Pancreas (tissue), 10 donors: ENCODE results near the gene ADIPOR2. TPM values are rescaled to one million over a fixed set of nuclear protein-coding genes. Genes with fewer than 3 reads are reported as not detected.

Source experiments
- ATAC-seq, 4 donors: fragments of 200-7000 bp; cut with Tn5 transposase; one replicate each; pipeline versions ENCODE4 v1.8.0 to v1.9.1; 2020; ENCODE audit warnings: mild to moderate bottlenecking in 4 of 4, moderate library complexity in 4 of 4
- DNase-seq, 6 donors: peaks; one replicate each; pipeline ENCODE4 v3.0.0-alpha.2; 2020
- FAIRE-seq: peaks from 2 replicates; lab custom pipeline; 2012; peaks lifted over from hg19 to GRCh38; lab: Jason Lieb, UNC
- H3K27ac ChIP-seq, 4 donors: fragments of 200-600 bp; sonication (generic); 1 replicate in 3 of 4; 2 replicates in 1 of 4; pipeline versions ENCODE4 v1.5.0 to v1.8.0; 2020
- H3K27me3 ChIP-seq, 4 donors: fragments of 200-600 bp; one replicate each; pipeline ENCODE4 v1.8.0; 2021
- H3K36me3 ChIP-seq, 3 donors: fragments of 200-600 bp; sonication (generic) in 1 of 3; one replicate each; pipeline versions ENCODE4 v1.5.0 to v1.8.0; 2020 to 2021
- H3K4me1 ChIP-seq, 3 donors: fragments of 200-600 bp; one replicate each; pipeline ENCODE4 v1.8.0; 2021
- H3K4me3 ChIP-seq, 4 donors: fragments of 200-600 bp; sonication (generic) in 2 of 4; one replicate each; pipeline versions ENCODE4 v1.5.0 to v1.8.0; 2020 to 2021
- H3K9me3 ChIP-seq, 4 donors: fragments of 200-600 bp; one replicate each; pipeline ENCODE4 v1.8.0; 2021
- CTCF ChIP-seq, 4 donors: fragments of 200-600 bp; sonication (generic) in 3 of 4; IDR thresholded peaks; one replicate each; pipeline versions ENCODE4 v1.5.0 to v1.8.0; 2021; ENCODE audit warnings: antibody characterized with exemption in 4 of 4
- WGBS, 2 donors: extraction: QIAGEN DNeasy Blood & Tissue Kit; methylation state at CpG; one replicate each; pipeline ENCODE4 v1.1.7; 2013; 5-methylcytosine and 5-hydroxymethylcytosine counted together
- intact Hi-C, 3 donors: fragments of 100-400 bp; cut with DNase I; formaldehyde crosslinking; loops; one replicate each; pipeline versions ENCODE4 v1.11.1 to v1.14.2; 2022
- polyA plus RNA-seq, 2 donors: library from polyadenylated mRNA; stranded (reverse); fragments of 200-250 nt; gene quantifications; one replicate each; pipeline ENCODE4 v1.2.3, GENCODE V29; 2013
- total RNA-seq, 6 donors: library from RNA; stranded (reverse); fragmentation: NEBNext Ultra II Directional in 4 of 6; extraction: Animal tissue kit (Norgen Biotek cat#: 25700) in 4 of 6; gene quantifications; one replicate each; pipeline versions ENCODE4 v1.2.1 to v1.2.4, GENCODE V29; 2021 to 2023
- donor health status: healthy with polysubstance abuse.
- donor health status: DM: no; HTN: no; CAD: no; lungs with moderate emphysema.
- donor health status: DM: no; HTN: no; CAD: no.
- donor health status: control.
- donor health status: control.
- donor health status: Bipolar disorder and iron deficiency.
- donor health status: DM: yes; HTN: yes; CAD: no.
- donor health status: DM: no; HTN: no; CAD: no.
- donor health status: DM: no; HTN: no; CAD: no.
- donor health status: DM: yes; HTN: yes; CAD: no.

Gene ADIPOR2
- total and polyA plus RNA-seq, 8 donors = 10.4 to 27.5 (median 22.1) TPM

GRCh38 chr12:1761857-1762256 lies 71.0 kb downstream of the ADIPOR2 start:
- H3K27ac ChIP-seq = no peak overlapping the region
- no peaks in the 10 kb centered on the region for H3K36me3 ChIP-seq
- no peak for TF ChIP-seq CTCF (IDR thresholded peaks at IDR 0.05)
- 80 to 81% methylated on average over 3 of the region's 3 CpGs for WGBS, 2 donors
- peaks cover 0 to 15% (median 5%) of the 10 kb centered on the region in 3 donors for H3K4me1 ChIP-seq
- no peak overlapping the region for H3K4me3 ChIP-seq
- H3K9me3 ChIP-seq = no peaks in the 10 kb centered on the region
- DNase-seq = no peak
- FAIRE-seq = no peak
- H3K27me3 ChIP-seq = no peaks in the 10 kb centered on the region
- intact Hi-C loops = no loop called here
- ATAC-seq = no peak

- no peaks in the 10 kb centered on the region for H3K36me3 ChIP-seq
- no peaks in the 10 kb centered on the region for H3K27me3 ChIP-seq
- H3K4me3 ChIP-seq = no peak overlapping the region
- FAIRE-seq (no peak), ATAC-seq (no peak), DNase-seq (no peak)
- intact Hi-C loops = no loop called here
- TF ChIP-seq CTCF (IDR thresholded peaks at IDR 0.05) = no peak
- peaks cover 0 to 24% (median 5%) of the 10 kb centered on the region in 3 donors for H3K4me1 ChIP-seq
- no peak overlapping the region for H3K27ac ChIP-seq
- no peaks in the 10 kb centered on the region for H3K9me3 ChIP-seq
- 95% methylated on average over 2 of the region's 2 CpGs for WGBS, 2 donors
Measured at GRCh38 chr12:1763153-1763552, 72.3 kb downstream of the ADIPOR2 start.

- no peaks in the 10 kb centered on the region for H3K27me3 ChIP-seq
- no peak overlapping the region for H3K4me3 ChIP-seq
- no peaks in the 10 kb centered on the region for H3K9me3 ChIP-seq
- H3K27ac ChIP-seq = no peak overlapping the region
- no peak for FAIRE-seq
- no peaks in the 10 kb centered on the region for H3K36me3 ChIP-seq
- 43 to 57% methylated on average over 1 of the region's 1 CpG for WGBS, 2 donors
- H3K4me1 ChIP-seq = peaks cover 0 to 17% (median 5%) of the 10 kb centered on the region in 3 donors
- TF ChIP-seq CTCF (IDR thresholded peaks at IDR 0.05) = no peak
- no peak for ATAC-seq
- intact Hi-C loops = no loop called here
- DNase-seq = no peak
Measured at GRCh38 chr12:1766110-1766509, 75.2 kb downstream of the ADIPOR2 start.

GRCh38 chr12:1767407-1768090 lies 76.7 kb downstream of the ADIPOR2 start:
- TF ChIP-seq CTCF (IDR thresholded peaks at IDR 0.05) = no peak
- Histone ChIP-seq H3K4me1 (peaks cover 0 to 17% (median 5%) of the 10 kb centered on the region in 3 donors), H3K36me3 (no peaks in the 10 kb centered on the region), H3K4me3 (no peak overlapping the region), H3K27me3 (no peaks in the 10 kb centered on the region), H3K27ac (no peak overlapping the region), H3K9me3 (no peaks in the 10 kb centered on the region)
- FAIRE-seq (no peak), DNase-seq (no peak), ATAC-seq (peak in 1 of 4 donors; percentile 30)
- 65 to 71% methylated on average over 1 of the region's 1 CpG for WGBS, 2 donors
- intact Hi-C loops = no loop called here

GRCh38 chr12:1768615-1769014 lies 77.7 kb downstream of the ADIPOR2 start:
- no peak for TF ChIP-seq CTCF (IDR thresholded peaks at IDR 0.05)
- Histone ChIP-seq H3K36me3 (no peaks in the 10 kb centered on the region), H3K4me3 (no peak overlapping the region), H3K27me3 (no peaks in the 10 kb centered on the region), H3K9me3 (no peaks in the 10 kb centered on the region), H3K4me1 (peaks cover 0 to 17% (median 5%) of the 10 kb centered on the region in 3 donors), H3K27ac (no peak overlapping the region)
- 90 to 94% methylated on average over 1 of the region's 1 CpG for WGBS, 2 donors
- intact Hi-C loops = no loop called here
- FAIRE-seq (no peak), ATAC-seq (no peak), DNase-seq (no peak)
